ENCODE measurements around the gene ACOT2. TPM values are rescaled to one million over a fixed set of nuclear protein-coding genes. Genes with fewer than 3 reads are reported as not detected.
"Not testable (repeated sequence)": the region's sequence is repeated elsewhere in the genome, so short reads cannot be mapped to it uniquely, and the experiment has no call there.

Gene ACOT2
- polyA plus RNA-seq, 1 donor (not counting 4 experiments of a cell fraction or from before 2014, with no cell fraction given): 5.4 TPM

DNA sequence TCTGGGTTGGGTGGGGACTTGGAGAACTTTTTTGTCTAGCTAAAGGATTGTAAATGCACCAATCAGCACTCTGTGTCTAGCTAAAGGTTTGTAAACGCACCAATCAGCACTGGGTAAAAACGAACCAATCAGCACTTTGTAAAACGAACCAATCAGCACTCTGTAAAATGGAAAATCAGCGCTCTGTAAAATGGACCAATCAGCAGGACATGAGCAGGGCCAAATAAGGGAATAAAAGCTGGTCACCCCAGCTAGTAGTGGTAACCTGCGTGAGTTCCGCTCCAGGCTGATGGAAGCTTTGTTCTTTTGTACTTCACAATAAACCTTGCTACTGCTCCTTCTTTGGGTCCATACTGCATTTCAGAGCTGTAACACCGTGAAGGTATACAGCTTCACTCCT is 1.7 kb upstream of the ACOT2 start:
- H2AFZ ChIP-seq (ENCODE audit: control insufficient read depth, low read length): no peak overlapping the region
- H3K4me3 ChIP-seq (ENCODE audit: control insufficient read depth in 2 of 3, extremely low read depth in 1 of 3, insufficient read depth in 2 of 3, low read depth in 1 of 3, low read length in 3 of 3): no peak overlapping the region
- peaks cover 8% of the 10 kb centered on the region for H3K79me2 ChIP-seq (ENCODE audit: control insufficient read depth, insufficient read depth, low read length)
- no peaks in the 10 kb centered on the region for H3K27me3 ChIP-seq (ENCODE audit: control insufficient read depth, extremely low read depth, insufficient read depth, low read length)
- TF ChIP-seq, protein P1, sequence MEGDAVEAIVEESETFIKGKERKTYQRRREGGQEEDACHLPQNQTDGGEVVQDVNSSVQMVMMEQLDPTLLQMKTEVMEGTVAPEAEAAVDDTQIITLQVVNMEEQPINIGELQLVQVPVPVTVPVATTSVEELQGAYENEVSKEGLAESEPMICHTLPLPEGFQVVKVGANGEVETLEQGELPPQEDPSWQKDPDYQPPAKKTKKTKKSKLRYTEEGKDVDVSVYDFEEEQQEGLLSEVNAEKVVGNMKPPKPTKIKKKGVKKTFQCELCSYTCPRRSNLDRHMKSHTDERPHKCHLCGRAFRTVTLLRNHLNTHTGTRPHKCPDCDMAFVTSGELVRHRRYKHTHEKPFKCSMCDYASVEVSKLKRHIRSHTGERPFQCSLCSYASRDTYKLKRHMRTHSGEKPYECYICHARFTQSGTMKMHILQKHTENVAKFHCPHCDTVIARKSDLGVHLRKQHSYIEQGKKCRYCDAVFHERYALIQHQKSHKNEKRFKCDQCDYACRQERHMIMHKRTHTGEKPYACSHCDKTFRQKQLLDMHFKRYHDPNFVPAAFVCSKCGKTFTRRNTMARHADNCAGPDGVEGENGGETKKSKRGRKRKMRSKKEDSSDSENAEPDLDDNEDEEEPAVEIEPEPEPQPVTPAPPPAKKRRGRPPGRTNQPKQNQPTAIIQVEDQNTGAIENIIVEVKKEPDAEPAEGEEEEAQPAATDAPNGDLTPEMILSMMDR (optimal IDR thresholded peaks at IDR 0.05 in 1 of 3, IDR thresholded peaks at IDR 0.05 in 1 of 3, conservative IDR thresholded peaks at IDR 0.05 in 1 of 3; ENCODE audit: extremely low read depth in 1 of 3, insufficient read depth in 2 of 3, low read length in 3 of 3): no peak
- TF ChIP-seq EZH2 (IDR thresholded peaks at IDR 0.05; ENCODE audit: low read length): no peak
- no peak overlapping the region for H3K9ac ChIP-seq (ENCODE audit: control insufficient read depth, extremely low read depth, insufficient read depth, low read length)
- DNase-seq (ENCODE audit: low read depth, low spot score) (no peak), FAIRE-seq (no peak)
- no peak overlapping the region for H3K27ac ChIP-seq (ENCODE audit: control insufficient read depth, insufficient read depth, low read length)
- H3K4me2 ChIP-seq (ENCODE audit: control insufficient read depth, extremely low read depth, insufficient read depth, low read depth, low read length): peak overlapping the region; percentile 89
- H3K9me3 ChIP-seq (ENCODE audit: control insufficient read depth, low read depth, low read length): no peaks in the 10 kb centered on the region
- no peaks in the 10 kb centered on the region for H4K20me1 ChIP-seq (ENCODE audit: control insufficient read depth, extremely low read depth, insufficient read depth, low read length)
- H3K36me3 ChIP-seq (ENCODE audit: control insufficient read depth in 2 of 2, extremely low read depth in 1 of 2, insufficient read depth in 2 of 2, low read length in 2 of 2): peaks cover 0 to 7% of the 10 kb centered on the region in 2 experiments
- dilution Hi-C loops (cut with MboI; ENCODE audit: extremely low pct_ligation_motif_present, low sequenced_read_pairs): no loop called here
- H3K4me1 ChIP-seq (ENCODE audit: control insufficient read depth, extremely low read depth, insufficient read depth, low read length): peaks cover 20% of the 10 kb centered on the region
- H3K9me1 ChIP-seq (ENCODE audit: control insufficient read depth, extremely low read depth, insufficient read depth, low read length): no peaks in the 10 kb centered on the region

DNA sequence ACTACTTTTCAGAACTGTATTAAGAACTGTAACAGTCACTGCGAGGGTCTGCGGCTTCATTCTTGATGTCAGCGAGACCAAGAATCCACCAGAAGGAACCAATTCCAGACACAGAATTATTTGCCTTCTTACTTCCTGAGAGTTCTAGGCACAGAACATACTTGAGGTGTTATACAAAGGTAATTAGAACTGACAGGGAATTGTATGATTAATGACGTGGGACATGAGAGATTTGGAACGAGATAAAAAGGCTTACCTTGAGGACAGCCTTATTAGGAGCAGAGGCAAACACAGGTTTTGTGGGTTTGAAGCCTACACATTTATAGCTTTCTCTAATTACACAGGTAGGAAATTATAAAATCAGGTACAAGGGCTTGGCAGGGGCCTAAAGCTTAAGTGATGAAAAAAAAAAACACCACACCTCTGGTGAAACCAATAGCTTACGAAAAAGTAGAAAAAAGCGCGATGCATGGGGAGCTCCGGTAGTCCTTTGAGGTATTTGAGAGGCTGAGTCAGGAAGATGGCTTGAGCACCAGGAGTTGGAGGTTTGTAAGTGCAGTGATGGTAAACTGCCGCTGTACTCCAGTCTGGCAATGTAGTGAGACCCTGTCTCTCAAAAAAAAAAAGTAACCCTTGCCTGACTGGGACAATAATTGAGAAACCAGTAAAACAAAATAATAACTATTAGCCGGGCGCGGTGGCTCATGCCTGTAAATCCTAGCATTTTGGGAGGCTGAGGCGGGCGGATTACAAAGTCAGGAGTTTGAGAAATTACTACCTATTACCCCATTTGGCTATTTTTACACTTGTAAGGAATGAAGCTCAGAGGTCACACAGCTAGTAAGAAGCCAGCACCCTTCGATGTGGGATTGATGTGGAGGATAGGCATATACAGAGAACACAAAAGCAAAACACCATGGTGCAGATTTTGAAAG is 795 bp upstream of the ACOT2 start:
- Histone ChIP-seq H3K36me3 (ENCODE audit: control insufficient read depth in 2 of 2, extremely low read depth in 1 of 2, insufficient read depth in 2 of 2, low read length in 2 of 2) (peaks cover 0 to 7% of the 10 kb centered on the region in 2 experiments), H3K9me1 (ENCODE audit: control insufficient read depth, extremely low read depth, insufficient read depth, low read length) (no peaks in the 10 kb centered on the region), H3K4me2 (ENCODE audit: control insufficient read depth, extremely low read depth, insufficient read depth, low read depth, low read length) (peak overlapping the region; percentile 89), H3K4me1 (ENCODE audit: control insufficient read depth, extremely low read depth, insufficient read depth, low read length) (peaks cover 20% of the 10 kb centered on the region), H3K9me3 (ENCODE audit: control insufficient read depth, low read depth, low read length) (no peaks in the 10 kb centered on the region), H3K4me3 (ENCODE audit: control insufficient read depth in 2 of 3, extremely low read depth in 1 of 3, insufficient read depth in 2 of 3, low read depth in 1 of 3, low read length in 3 of 3) (peak overlapping the region; percentile 46 to 70 (median 57)), H3K79me2 (ENCODE audit: control insufficient read depth, insufficient read depth, low read length) (peaks cover 8% of the 10 kb centered on the region), H3K27ac (ENCODE audit: control insufficient read depth, insufficient read depth, low read length) (peak overlapping the region; percentile 63), H2AFZ (ENCODE audit: control insufficient read depth, low read length) (peak overlapping the region; percentile 91), H4K20me1 (ENCODE audit: control insufficient read depth, extremely low read depth, insufficient read depth, low read length) (no peaks in the 10 kb centered on the region), H3K9ac (ENCODE audit: control insufficient read depth, extremely low read depth, insufficient read depth, low read length) (peak overlapping the region; percentile 81), H3K27me3 (ENCODE audit: control insufficient read depth, extremely low read depth, insufficient read depth, low read length) (no peaks in the 10 kb centered on the region)
- TF ChIP-seq, protein P1 (optimal IDR thresholded peaks at IDR 0.05 in 1 of 3, IDR thresholded peaks at IDR 0.05 in 1 of 3, conservative IDR thresholded peaks at IDR 0.05 in 1 of 3; ENCODE audit: extremely low read depth in 1 of 3, insufficient read depth in 2 of 3, low read length in 3 of 3): no peak
- TF ChIP-seq EZH2 (IDR thresholded peaks at IDR 0.05; ENCODE audit: low read length): no peak
- dilution Hi-C loops (cut with MboI; ENCODE audit: extremely low pct_ligation_motif_present, low sequenced_read_pairs): no loop called here
- FAIRE-seq: no peak
- DNase-seq (ENCODE audit: low read depth, low spot score): no peak

DNA sequence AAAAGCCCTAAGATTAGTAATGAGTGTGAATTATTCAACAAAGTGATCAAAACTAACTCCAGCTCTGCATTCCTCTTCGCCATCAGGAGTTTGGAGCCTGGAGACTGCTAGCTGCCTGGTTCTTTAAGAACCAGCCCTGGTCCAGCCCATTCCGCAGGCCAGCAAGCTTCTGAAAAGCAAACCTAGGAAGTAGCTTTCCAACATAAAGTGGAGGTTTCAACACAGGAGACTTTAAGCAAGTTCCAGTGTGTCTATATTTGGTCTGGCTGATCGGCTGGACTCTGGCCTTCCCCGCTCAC is 178 bp upstream of the ACOT2 start:
- Histone ChIP-seq H3K27ac (ENCODE audit: control insufficient read depth, insufficient read depth, low read length) (peak overlapping the region; percentile 63), H3K4me3 (ENCODE audit: control insufficient read depth in 2 of 3, extremely low read depth in 1 of 3, insufficient read depth in 2 of 3, low read depth in 1 of 3, low read length in 3 of 3) (peak overlapping the region; percentile 46 to 70 (median 57)), H3K4me1 (ENCODE audit: control insufficient read depth, extremely low read depth, insufficient read depth, low read length) (peaks cover 20% of the 10 kb centered on the region), H2AFZ (ENCODE audit: control insufficient read depth, low read length) (peak overlapping the region; percentile 91), H3K9ac (ENCODE audit: control insufficient read depth, extremely low read depth, insufficient read depth, low read length) (peak overlapping the region; percentile 81), H3K4me2 (ENCODE audit: control insufficient read depth, extremely low read depth, insufficient read depth, low read depth, low read length) (peak overlapping the region; percentile 89)
- FAIRE-seq; H3K27me3 ChIP-seq (ENCODE audit: control insufficient read depth, extremely low read depth, insufficient read depth, low read length); H3K9me3 ChIP-seq (ENCODE audit: control insufficient read depth, low read depth, low read length); H3K36me3 ChIP-seq (ENCODE audit: control insufficient read depth in 2 of 2, extremely low read depth in 1 of 2, insufficient read depth in 2 of 2, low read length in 2 of 2); dilution Hi-C loops (cut with MboI; ENCODE audit: extremely low pct_ligation_motif_present, low sequenced_read_pairs); H3K9me1 ChIP-seq (ENCODE audit: control insufficient read depth, extremely low read depth, insufficient read depth, low read length); H4K20me1 ChIP-seq (ENCODE audit: control insufficient read depth, extremely low read depth, insufficient read depth, low read length); H3K79me2 ChIP-seq (ENCODE audit: control insufficient read depth, insufficient read depth, low read length); DNase-seq (ENCODE audit: low read depth, low spot score): not testable (repeated sequence)
